Measurements from ENCODE around the gene FKBP14.

- TF ChIP-seq, protein P1, sequence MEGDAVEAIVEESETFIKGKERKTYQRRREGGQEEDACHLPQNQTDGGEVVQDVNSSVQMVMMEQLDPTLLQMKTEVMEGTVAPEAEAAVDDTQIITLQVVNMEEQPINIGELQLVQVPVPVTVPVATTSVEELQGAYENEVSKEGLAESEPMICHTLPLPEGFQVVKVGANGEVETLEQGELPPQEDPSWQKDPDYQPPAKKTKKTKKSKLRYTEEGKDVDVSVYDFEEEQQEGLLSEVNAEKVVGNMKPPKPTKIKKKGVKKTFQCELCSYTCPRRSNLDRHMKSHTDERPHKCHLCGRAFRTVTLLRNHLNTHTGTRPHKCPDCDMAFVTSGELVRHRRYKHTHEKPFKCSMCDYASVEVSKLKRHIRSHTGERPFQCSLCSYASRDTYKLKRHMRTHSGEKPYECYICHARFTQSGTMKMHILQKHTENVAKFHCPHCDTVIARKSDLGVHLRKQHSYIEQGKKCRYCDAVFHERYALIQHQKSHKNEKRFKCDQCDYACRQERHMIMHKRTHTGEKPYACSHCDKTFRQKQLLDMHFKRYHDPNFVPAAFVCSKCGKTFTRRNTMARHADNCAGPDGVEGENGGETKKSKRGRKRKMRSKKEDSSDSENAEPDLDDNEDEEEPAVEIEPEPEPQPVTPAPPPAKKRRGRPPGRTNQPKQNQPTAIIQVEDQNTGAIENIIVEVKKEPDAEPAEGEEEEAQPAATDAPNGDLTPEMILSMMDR (IDR thresholded peaks at IDR 0.05; ENCODE audit: insufficient read depth, low read length, poor library complexity, severe bottlenecking), result no peak
- no peak for TF ChIP-seq EZH2phosphoT487 (conservative IDR thresholded peaks at IDR 0.05; ENCODE audit: low read length)
Measured at GRCh38 chr7:30020535-30020934, 6.0 kb downstream of the FKBP14 start.

Data from SU-DHL-6 (cell line).